GM04503 (cell line): Measurements from ENCODE around the gene SLC9A2.

Source experiments
- DNase-seq: peaks from one replicate; pipeline ENCODE4 v3.0.0-alpha.2; 2012; ENCODE audit warnings: low read depth

The SLC9A2 gene

DNA sequence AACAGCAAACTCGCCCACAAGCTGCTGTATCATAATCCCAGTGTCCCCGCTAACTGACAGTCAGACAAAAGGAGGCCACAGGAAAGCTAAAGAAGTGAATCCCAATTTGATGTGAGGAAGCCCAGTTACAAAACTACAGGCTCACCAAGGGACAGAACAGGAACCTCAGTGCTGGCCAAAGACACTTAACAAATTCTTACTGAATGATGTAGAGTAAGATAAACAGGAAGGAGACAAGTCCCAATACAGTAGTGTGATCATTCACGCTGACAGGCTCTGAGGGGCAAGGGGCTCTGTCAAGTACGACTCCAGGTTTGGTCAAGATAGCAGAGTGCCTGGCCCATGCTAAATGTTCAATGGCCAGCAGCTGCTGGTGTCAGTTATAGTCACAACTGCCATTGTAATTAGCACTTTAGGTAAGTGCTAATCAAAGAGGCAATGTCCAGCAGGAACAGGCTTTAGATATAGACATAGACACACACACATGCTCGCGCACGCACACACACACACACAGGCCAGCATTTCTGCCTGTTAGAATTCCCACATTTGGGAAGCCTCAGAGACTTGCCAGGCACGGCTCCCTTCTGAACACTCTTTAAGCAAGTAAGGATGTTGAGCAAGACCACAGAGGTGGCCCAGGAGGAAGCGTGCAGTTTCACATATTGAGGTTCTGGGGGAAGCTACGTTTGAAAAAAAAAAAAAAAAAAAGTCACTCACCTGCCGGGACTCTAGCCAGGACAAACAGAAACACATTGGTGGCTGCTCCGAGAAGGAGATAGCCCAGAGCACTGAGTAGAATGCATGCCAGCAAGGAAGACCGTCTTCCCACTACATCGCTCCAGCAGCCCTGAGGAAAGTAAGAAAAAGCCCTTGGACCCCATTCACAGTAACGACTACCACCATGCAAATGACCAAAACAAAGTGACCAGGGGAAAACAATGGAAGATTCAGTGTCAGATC lies 107.1 kb downstream of the SLC9A2 start:
- DNase-seq = no peak

DNA sequence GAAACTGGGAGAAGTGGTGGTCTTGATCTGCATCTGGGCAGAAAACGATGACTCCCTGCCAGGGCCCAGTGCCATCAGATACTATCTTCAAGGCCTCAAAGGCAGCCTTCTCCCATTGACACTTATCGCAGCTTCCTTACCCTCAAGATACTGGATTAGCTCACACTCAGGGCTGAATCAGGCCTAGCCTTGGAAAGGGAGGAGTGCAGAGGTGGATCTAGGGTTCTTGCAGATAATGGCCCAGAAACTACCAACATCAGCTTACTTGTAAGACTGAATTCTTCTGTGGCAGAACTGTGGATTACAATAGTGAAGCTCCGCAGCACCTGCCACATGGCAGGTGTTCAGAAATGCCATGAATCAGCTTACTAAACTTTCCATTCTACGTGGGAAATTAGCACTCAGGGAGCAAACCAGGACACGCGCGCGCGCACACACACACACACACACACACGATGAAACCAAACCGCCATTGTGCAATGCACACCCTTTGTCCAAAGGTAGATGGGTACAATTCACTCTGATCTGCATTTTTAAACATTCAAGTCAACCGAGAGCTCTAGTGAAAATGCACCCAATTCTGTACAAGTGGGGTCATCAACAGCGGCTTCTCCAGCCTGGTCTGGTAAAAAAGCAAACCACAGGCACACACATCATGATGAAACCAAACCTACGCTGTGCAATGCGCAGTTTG lies 116.2 kb downstream of the SLC9A2 start:
- no peak for DNase-seq

DNA sequence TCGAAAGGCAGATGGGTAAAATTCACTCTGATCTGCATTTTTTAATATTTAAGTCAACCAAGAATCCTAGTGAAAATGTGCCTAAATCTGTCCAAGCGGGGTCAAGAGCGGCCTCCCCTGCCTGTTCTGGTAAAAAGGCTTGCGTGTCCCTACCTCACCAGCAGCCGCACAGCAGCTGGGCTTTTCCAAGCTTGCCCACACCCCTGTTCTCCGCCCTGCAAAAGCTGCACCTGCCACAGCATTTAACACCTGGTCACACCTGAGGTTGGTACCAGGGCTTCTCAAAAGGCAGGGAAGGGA lies 116.7 kb downstream of the SLC9A2 start:
- no peak for DNase-seq

DNA sequence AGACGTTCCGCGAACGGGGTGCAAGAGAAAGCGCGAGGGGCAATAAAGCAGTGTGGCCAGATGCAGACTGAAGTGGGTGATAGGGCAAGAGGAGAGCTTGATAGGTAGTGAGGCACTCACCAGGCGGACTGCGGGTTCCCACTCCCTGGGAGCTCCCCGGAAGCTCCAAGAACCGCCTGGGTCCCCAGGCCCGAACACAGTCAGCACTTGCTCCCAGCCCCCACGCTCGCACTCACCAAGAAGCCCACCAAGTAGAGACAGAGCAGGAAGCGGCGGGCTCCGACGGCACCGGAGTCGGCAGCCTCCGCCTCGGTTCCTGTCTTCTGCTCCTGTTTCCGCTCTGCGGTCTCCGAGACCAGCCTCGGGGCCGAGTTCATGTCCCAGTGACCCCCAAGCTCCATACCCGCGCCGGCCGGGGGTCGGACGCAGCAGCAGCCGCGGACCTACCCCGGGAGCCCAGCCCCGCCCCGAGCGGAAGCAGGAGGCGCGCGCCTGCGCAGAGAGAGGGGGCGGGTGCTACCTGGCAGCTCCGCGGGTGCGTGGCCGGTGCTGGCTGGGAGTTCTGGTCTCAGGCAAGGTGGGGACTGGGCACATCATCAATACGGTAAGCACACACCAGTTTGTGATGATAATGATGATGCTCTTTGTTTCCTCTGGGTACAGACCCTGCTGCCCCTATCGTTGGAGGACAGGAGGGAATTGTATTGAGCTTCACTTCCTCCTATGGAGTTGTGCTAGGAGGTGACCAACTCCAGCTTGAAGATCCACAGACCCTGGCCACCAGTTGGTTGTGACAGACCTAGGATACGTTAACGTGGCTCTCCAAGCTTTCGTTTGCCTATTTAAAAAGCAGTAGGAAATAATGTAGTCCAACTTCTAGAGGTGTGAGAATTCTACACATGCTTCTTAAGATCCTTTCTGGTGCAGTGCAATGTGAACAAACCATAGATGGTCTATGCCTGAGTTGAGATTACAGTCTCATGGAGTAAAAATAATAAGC lies 117.4 kb downstream of the SLC9A2 start:
- DNase-seq = no peak

DNA sequence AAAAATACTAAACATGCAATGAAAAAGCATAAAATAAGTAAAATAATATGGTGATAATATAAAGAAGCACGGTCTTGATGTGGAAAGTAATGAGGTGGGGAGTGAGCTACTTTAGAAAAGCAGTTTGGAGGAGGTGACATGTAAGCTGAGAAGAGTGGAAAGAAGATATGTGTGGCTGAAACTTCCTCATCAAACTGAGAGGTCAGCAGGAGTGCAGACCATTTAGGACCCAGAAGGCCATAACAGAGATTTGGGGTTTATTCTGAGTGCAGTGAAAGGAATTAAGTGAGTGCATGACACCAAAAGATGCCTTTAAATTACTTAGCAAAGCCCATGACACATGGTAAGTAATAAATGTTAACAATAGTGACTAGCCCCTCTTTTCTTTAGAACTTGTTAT lies 118.1 kb downstream of the SLC9A2 start:
- DNase-seq = no peak

DNA sequence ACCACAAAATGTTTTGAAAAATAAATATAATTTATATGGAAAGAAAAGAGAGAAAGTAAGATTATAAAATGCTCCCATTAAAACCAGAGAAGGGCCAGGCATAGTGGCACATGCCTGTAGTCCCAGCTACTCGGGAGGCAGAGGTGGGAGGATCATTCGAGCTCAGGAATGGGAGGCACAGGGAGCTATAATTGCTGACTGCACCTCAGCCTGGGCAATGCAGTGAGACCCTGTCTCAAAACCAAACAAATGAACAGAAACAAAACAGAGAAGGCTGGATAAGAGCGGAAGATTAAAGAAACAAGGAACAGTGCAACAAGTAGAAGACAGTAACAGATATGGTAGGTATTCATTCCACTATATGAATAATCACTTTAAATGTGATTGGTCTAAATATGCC lies 123.9 kb downstream of the SLC9A2 start:
- no peak for DNase-seq

DNA sequence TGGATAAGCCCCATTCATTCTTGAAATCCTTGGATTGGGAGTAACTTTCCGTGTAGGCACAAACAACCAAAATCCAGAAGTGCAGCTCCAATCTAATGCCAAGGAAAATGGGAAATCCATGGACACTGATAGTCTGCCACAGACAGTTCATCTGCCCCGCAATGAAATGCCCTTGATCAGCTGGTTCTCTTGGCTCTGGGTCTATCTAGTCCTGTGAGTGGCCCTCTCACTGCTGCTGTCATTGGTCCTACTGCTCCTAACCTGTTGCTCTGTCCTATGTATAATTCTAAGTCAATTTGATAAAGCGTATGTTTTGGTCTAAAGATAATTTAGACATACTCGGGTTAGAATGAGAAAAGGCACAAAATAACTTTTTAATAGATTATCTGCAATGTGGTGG lies 128.8 kb downstream of the SLC9A2 start:
- DNase-seq = no peak

DNA sequence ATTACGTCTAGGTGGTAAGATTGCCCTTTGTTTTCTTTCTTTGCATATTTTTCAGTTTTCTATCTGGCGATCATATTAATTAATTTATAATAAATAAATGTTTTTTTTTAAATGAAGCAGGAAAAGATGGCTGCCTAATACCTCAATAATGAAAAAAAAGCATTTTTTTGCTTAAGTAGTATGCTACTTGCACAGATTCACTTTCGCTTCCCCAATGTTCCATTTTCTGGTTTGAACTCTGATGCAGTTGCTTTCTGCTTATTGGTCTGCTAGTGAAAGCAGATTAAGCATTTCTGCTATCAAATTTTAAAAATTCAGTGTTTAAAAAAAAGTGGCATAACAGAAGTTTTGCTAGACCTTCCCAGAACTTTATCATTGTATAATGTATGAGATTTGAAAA lies 130.6 kb downstream of the SLC9A2 start:
- no peak for DNase-seq

DNA sequence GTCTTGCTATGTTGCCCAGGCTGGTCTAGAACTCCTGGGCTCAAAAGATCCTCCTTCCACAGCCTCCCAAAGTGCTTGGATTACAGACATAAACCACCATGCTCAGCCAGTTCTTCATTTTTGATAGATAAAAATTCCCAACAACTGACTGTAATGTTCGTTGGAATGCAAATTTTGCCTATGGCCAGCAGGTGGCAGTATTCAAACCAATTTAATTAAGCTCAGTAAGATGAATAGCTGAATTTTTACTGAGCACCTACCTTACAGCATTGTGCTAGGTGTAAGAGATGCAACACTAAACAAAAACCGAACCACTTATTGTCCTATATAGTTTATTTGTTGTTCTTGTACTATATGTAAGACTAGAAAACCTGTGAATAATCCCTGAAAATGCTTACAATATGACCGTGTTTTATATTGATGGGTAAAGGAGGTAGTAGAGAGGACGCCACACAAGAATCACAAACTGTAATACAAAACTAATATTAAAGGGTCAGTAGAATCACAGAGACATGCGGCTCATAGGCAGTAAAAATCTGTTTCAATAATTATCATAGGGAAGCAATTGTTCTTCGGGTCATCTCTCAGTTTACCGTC lies 134.3 kb downstream of the SLC9A2 start:
- peak; percentile 0 for DNase-seq

DNA sequence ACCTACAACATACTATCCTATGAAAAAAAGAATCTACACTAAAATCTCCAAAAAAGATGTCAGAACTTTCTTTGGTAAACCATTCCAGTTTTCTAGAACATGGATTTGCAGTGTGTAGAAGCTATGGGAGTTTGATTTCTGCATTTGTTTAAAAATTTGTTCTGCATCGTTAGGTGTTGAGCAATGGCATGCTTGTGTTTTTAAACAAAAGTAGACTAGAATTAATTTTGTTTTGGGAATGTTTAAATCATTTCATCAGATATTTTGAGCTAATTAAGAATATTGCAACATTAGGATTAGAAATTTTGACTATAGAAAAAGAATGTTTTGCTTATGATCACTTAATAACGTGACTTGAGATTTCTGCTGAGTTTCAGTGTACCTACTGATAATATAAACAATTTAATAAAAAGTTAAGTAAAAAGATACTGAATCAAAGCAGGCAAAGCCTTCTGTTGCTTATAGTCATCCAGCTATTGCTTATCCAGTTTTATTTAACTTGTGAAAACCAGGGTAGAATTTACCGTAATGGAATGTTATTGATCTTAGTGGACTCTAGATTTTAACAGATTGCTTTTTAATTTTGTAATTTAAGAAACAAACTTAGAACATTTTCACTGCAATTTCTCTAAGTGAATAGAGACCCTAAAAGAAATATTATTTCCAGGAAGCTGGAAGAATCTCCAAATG lies 135.2 kb downstream of the SLC9A2 start:
- no peak for DNase-seq

DNA sequence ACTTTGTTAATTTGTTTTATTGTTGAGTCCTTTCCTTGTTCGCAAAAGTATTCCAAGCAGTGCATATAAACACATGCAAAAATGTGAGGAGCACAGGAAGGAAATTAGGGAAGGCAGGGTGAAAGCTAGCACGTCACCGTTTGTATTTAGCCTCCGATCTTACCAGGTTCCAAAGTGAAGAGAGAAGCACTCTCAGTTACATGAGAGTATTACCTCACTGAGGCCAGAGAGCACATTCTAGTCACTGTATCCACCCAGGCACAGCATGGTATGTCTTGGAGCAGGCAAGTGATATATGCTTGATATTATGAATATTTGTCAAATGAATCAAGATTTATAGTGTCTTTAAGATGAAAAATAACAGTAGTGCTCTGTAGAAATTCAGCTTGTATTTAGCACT lies 135.9 kb downstream of the SLC9A2 start:
- no peak for DNase-seq

DNA sequence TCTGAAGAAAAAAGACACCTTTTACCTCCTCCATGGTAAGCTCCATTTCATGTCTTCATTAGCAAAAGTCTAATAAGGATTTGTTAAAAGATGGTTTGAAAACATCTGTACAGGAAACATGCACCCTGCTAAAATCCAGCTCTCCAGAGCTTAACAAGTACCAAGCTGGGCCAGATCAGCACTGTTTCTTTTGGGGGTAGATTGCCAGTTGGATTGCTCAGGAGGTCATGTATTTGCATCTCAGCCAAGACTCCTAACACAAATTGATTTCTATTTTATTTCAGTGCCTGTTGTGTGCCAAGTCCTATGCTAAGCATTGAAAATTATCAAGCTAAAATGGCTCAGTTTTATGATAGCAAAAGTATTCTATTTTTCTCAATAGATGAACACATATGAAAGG lies 139.1 kb downstream of the SLC9A2 start:
- DNase-seq = no peak
